Liver (tissue), 9 donors: Measurements from ENCODE around the gene PPP1R36. TPM values are rescaled to one million over a fixed set of nuclear protein-coding genes. Genes with fewer than 3 reads are reported as not detected.

ENCODE experiments used
- DNase-seq: peaks from one replicate; pipeline ENCODE4 v3.0.0-alpha.2; 2017; ENCODE audit warnings: low spot score
- H3K27ac ChIP-seq, 2 donors: one replicate each; pipeline ENCODE4 v1.7.0; 2013; ENCODE audit warnings: inconsistent platforms in 2 of 2, low read length in 2 of 2, control low read depth in 1 of 2, low read depth in 1 of 2, mild to moderate bottlenecking in 1 of 2
- H3K27me3 ChIP-seq, 4 donors: one replicate each; pipeline versions ENCODE4 v1.6.1 to v1.7.0; 2013; ENCODE audit warnings: low read length in 3 of 4, inconsistent platforms in 1 of 4, mild to moderate bottlenecking in 1 of 4, moderate library complexity in 1 of 4; ENCODE audit not compliant: control insufficient read depth in 4 of 4, insufficient read depth in 4 of 4
- H3K36me3 ChIP-seq, 4 donors: one replicate each; pipeline versions ENCODE4 v1.6.1 to v1.7.0; 2013; ENCODE audit warnings: low read length in 3 of 4, mild to moderate bottlenecking in 3 of 4, low read depth in 1 of 4, moderate library complexity in 1 of 4; ENCODE audit not compliant: control insufficient read depth in 4 of 4, insufficient read depth in 3 of 4
- H3K4me1 ChIP-seq, 4 donors: one replicate each; pipeline versions ENCODE4 v1.6.1 to v1.7.0; 2013; ENCODE audit warnings: low read length in 3 of 4, mild to moderate bottlenecking in 3 of 4, moderate library complexity in 1 of 4; ENCODE audit not compliant: control insufficient read depth in 4 of 4, insufficient read depth in 4 of 4
- H3K4me3 ChIP-seq, 3 donors: one replicate each; pipeline versions ENCODE4 v1.6.1 to v1.7.0; 2013; ENCODE audit warnings: low read length in 3 of 3, control low read depth in 1 of 3, low read depth in 1 of 3, mild to moderate bottlenecking in 1 of 3
- H3K9ac ChIP-seq, 2 donors: one replicate each; pipeline ENCODE4 v1.7.0; 2013; ENCODE audit warnings: low read length in 2 of 2, mild to moderate bottlenecking in 2 of 2, moderate library complexity in 2 of 2, control low read depth in 1 of 2, low read depth in 1 of 2
- H3K9me3 ChIP-seq, 4 donors: one replicate each; pipeline versions ENCODE4 v1.6.1 to v1.7.0; 2013; ENCODE audit warnings: low read length in 3 of 4; ENCODE audit not compliant: control insufficient read depth in 4 of 4
- ATF3 ChIP-seq: IDR thresholded peaks from 2 replicates; pipeline ENCODE4 v1.6.1; 2016; ENCODE audit warnings: antibody characterized with exemption
- CTCF ChIP-seq: fragments of 150-350 bp; IDR thresholded peaks from 2 replicates; pipeline ENCODE4 v1.5.1; 2017; ENCODE audit warnings: improper control_type of control experiment, low read depth, low read length; ENCODE audit not compliant: missing input control
- FOXA2 ChIP-seq: IDR thresholded peaks from 2 replicates; pipeline ENCODE4 v1.6.1; 2016; ENCODE audit warnings: antibody characterized with exemption
- GABPA ChIP-seq, 2 donors: IDR thresholded peaks in 1 of 2; conservative IDR thresholded peaks in 1 of 2; 2 replicates each; pipeline ENCODE4 v1.6.1; 2016; ENCODE audit warnings: antibody characterized with exemption in 2 of 2, mild to moderate bottlenecking in 1 of 2, moderate library complexity in 1 of 2
- HNF4A ChIP-seq, 2 donors: conservative IDR thresholded peaks; 2 replicates each; pipeline ENCODE4 v1.6.1; 2016; ENCODE audit warnings: antibody characterized with exemption in 2 of 2, mild to moderate bottlenecking in 2 of 2
- HNF4G ChIP-seq: IDR thresholded peaks from 2 replicates; pipeline ENCODE4 v1.6.1; 2016; ENCODE audit warnings: antibody characterized with exemption
- JUND ChIP-seq, 2 donors: IDR thresholded peaks; 2 replicates each; pipeline ENCODE4 v1.6.1; 2016; ENCODE audit warnings: antibody characterized with exemption in 2 of 2
- NR2F2 ChIP-seq: IDR thresholded peaks from 2 replicates; pipeline ENCODE4 v1.6.1; 2016; ENCODE audit warnings: antibody characterized with exemption
- RAD21 ChIP-seq, 2 donors: IDR thresholded peaks; 2 replicates each; pipeline ENCODE4 v1.6.1; 2016; ENCODE audit warnings: antibody characterized with exemption in 2 of 2, mild to moderate bottlenecking in 2 of 2
- REST ChIP-seq: IDR thresholded peaks from 2 replicates; pipeline ENCODE4 v1.6.1; 2016; ENCODE audit warnings: antibody characterized with exemption, mild to moderate bottlenecking
- SP1 ChIP-seq: IDR thresholded peaks from 2 replicates; pipeline ENCODE4 v1.6.1; 2018; ENCODE audit warnings: antibody characterized with exemption, mild to moderate bottlenecking
- YY1 ChIP-seq: IDR thresholded peaks from 2 replicates; pipeline ENCODE4 v1.6.1; 2016; ENCODE audit warnings: antibody characterized with exemption, mild to moderate bottlenecking
- ZBTB33 ChIP-seq: IDR thresholded peaks from 2 replicates; pipeline ENCODE4 v1.6.1; 2016; ENCODE audit warnings: antibody characterized with exemption
- WGBS: extraction: QIAGEN DNeasy Blood & Tissue Kit; methylation state at CpG from one replicate; pipeline ENCODE4 v1.1.7; 2013; 5-methylcytosine and 5-hydroxymethylcytosine counted together
- polyA plus RNA-seq, 2 donors: library from polyadenylated mRNA; stranded (reverse) in 1 of 2; unstranded in 1 of 2; fragments of 200-250 nt in 1 of 2; fragments of >200 nt in 1 of 2; fragmentation: Nextera tagmentation in 1 of 2; extraction: Ambion mirVana in 1 of 2; gene quantifications; one replicate each; pipeline versions ENCODE4 v1.2.1 to v1.2.3, GENCODE V29; 2013 to 2015
- total RNA-seq, 2 donors: library from RNA; depleted of rRNA; stranded (reverse); fragments of >200 nt; gene quantifications; one replicate each; pipeline ENCODE4 v1.2.3, GENCODE V29; 2014
- TF ChIP-seq, protein P1 (sequence below): IDR thresholded peaks from 2 replicates; pipeline ENCODE4 v1.6.1; 2016; ENCODE audit warnings: antibody characterized with exemption
- donor health status: healthy.
- donor health status: healthy.
- donor health status: healthy.
- donor health status: healthy.
- donor health status: healthy.

Gene PPP1R36
- total and polyA plus RNA-seq, 4 donors: 0.08 to 0.09 (median 0.08) TPM; not detected in 1

GRCh38 chr14:64604001-64604400 lies 54.2 kb downstream of the PPP1R36 start:
- Histone ChIP-seq H3K4me1 (peaks cover 0 to 3% (median 0%) of the 10 kb centered on the region in 4 donors), H3K4me3 (no peak overlapping the region), H3K27ac (no peak overlapping the region), H3K9ac (no peak overlapping the region), H3K36me3 (no peaks in the 10 kb centered on the region), H3K9me3 (no peaks in the 10 kb centered on the region), H3K27me3 (no peaks in the 10 kb centered on the region)
- 98% methylated on average over 1 of the region's 1 CpG for WGBS
- DNase-seq: no peak
- TF ChIP-seq SP1: no peak
- no peak for TF ChIP-seq YY1
- TF ChIP-seq ATF3: no peak
- no peak for TF ChIP-seq HNF4A (conservative IDR thresholded peaks at IDR 0.05)
- TF ChIP-seq GABPA (IDR thresholded peaks at IDR 0.05 in 1 of 2, conservative IDR thresholded peaks at IDR 0.05 in 1 of 2): no peak
- no peak for TF ChIP-seq NR2F2

DNA sequence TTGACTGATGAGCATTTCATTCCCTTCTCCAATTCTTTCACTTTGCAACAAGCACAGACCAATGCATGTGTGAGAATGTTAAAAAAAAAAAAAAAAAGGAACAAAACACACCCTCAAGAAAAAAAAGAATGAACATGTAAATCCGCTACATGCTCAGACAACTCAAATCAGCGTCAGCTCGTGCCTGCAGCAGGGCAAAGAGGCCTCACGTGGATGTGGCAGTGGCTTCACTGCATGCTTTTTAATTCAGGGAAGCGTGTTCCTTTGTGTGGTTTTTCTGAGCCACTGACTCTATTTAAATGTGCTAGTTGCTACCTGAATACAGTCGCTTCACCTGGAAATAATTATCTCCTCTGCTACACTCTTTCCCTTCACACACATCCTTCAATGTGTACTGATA lies 55.1 kb downstream of the PPP1R36 start:
- Histone ChIP-seq H3K27ac (no peak overlapping the region), H3K9me3 (no peaks in the 10 kb centered on the region), H3K27me3 (no peaks in the 10 kb centered on the region), H3K36me3 (no peaks in the 10 kb centered on the region), H3K4me3 (no peak overlapping the region), H3K4me1 (peaks cover 0 to 3% (median 0%) of the 10 kb centered on the region in 4 donors), H3K9ac (no peak overlapping the region)
- no peak for DNase-seq
- TF ChIP-seq ZBTB33 (no peak), ATF3 (no peak), JUND (IDR thresholded peaks at IDR 0.05) (no peak)
- TF ChIP-seq, protein P1, sequence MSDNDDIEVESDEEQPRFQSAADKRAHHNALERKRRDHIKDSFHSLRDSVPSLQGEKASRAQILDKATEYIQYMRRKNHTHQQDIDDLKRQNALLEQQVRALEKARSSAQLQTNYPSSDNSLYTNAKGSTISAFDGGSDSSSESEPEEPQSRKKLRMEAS: no peak
- WGBS: 89% methylated on average over 6 of the region's 6 CpGs

- Histone ChIP-seq H3K36me3 (no peaks in the 10 kb centered on the region), H3K27ac (no peak overlapping the region), H3K4me3 (no peak overlapping the region), H3K4me1 (peaks cover 0 to 3% (median 0%) of the 10 kb centered on the region in 4 donors), H3K9ac (no peak overlapping the region), H3K9me3 (no peaks in the 10 kb centered on the region), H3K27me3 (no peaks in the 10 kb centered on the region)
- no peak for DNase-seq
- WGBS: 93% methylated on average over 9 of the region's 9 CpGs
- no peak for TF ChIP-seq CTCF
- no peak for TF ChIP-seq ZBTB33
- TF ChIP-seq GABPA (IDR thresholded peaks at IDR 0.05 in 1 of 2, conservative IDR thresholded peaks at IDR 0.05 in 1 of 2): no peak
- no peak for TF ChIP-seq SP1
- TF ChIP-seq, protein P1: no peak
- no peak for TF ChIP-seq NR2F2
- no peak for TF ChIP-seq FOXA2
- no peak for TF ChIP-seq RAD21 (IDR thresholded peaks at IDR 0.05)
- TF ChIP-seq HNF4G: no peak
- no peak for TF ChIP-seq ATF3
- TF ChIP-seq REST: no peak
These were observed 56.3 kb downstream of the PPP1R36 start for GRCh38 chr14:64605926-64606685.
